Measurements from ENCODE around the gene RNF157.
A peak's percentile ranks its signal among the peaks of the same experiment; 100 is the strongest.

Gene RNF157

GRCh38 chr17:76240461-76241203 lies at the start of gene RNF157:
RNF157 (minus strand) TSS chr17:76240493; CDS start chr17:76240240, 253 bp downstream.
- peak; percentile 47 to 57 for DNase-seq

- no peak for DNase-seq
Observed at GRCh38 chr17:76281573-76282371, 41.5 kb upstream of the RNF157 start.

GRCh38 chr17:76280650-76281049 lies 40.4 kb upstream of the RNF157 start:
- no peak for DNase-seq

- DNase-seq = no peak
Observed at GRCh38 chr17:76279742-76280287, 39.5 kb upstream of the RNF157 start.

GRCh38 chr17:76278952-76279741 lies 38.9 kb upstream of the RNF157 start:
- DNase-seq = peak; percentile 84 to 86

GRCh38 chr17:76278268-76278908 lies 38.1 kb upstream of the RNF157 start:
- DNase-seq = no peak

- no peak for DNase-seq
Observed at GRCh38 chr17:76277300-76278267, 37.3 kb upstream of the RNF157 start.

GRCh38 chr17:76276461-76277299 lies 36.4 kb upstream of the RNF157 start:
- no peak for DNase-seq

GRCh38 chr17:76276069-76276431 lies 35.8 kb upstream of the RNF157 start:
- no peak for DNase-seq

- DNase-seq = no peak
Observed at GRCh38 chr17:76275382-76276068, 35.2 kb upstream of the RNF157 start.

GRCh38 chr17:76274112-76274956 lies 34.0 kb upstream of the RNF157 start:
- no peak for DNase-seq

- DNase-seq = no peak
Observed at GRCh38 chr17:76273445-76274111, 33.3 kb upstream of the RNF157 start.

- peak; percentile 33 to 48 for DNase-seq
Observed at GRCh38 chr17:76272541-76273444, 32.5 kb upstream of the RNF157 start.

GRCh38 chr17:76271669-76272540 lies 31.6 kb upstream of the RNF157 start:
- DNase-seq = peak; percentile 74 to 78

- no peak for DNase-seq
Observed at GRCh38 chr17:76270770-76271668, 30.7 kb upstream of the RNF157 start.
